ENCODE results near the gene MRPS33. TPM values are rescaled to one million over a fixed set of nuclear protein-coding genes. Genes with fewer than 3 reads are reported as not detected.
"Not testable (repeated sequence)": the region's sequence is repeated elsewhere in the genome, so short reads cannot be mapped to it uniquely, and the experiment has no call there.

MRPS33 gene
- total and polyA plus RNA-seq, 4 donors, result 15.0 to 82.3 (median 36.7) TPM

- Histone ChIP-seq H3K9me3 (ENCODE audit: control insufficient read depth in 4 of 4, low read length in 3 of 4) (no peaks in the 10 kb centered on the region), H3K4me3 (ENCODE audit: low read depth in 1 of 3, low read length in 3 of 3) (no peak overlapping the region), H3K27ac (ENCODE audit: low read depth in 1 of 2, low read length in 2 of 2) (no peak overlapping the region), H3K4me1 (ENCODE audit: control insufficient read depth in 4 of 4, insufficient read depth in 4 of 4, low read length in 3 of 4) (no peaks in the 10 kb centered on the region), H3K27me3 (ENCODE audit: control insufficient read depth in 4 of 4, insufficient read depth in 4 of 4, low read length in 3 of 4) (no peaks in the 10 kb centered on the region), H3K36me3 (ENCODE audit: control insufficient read depth in 4 of 4, insufficient read depth in 3 of 4, low read depth in 1 of 4, low read length in 3 of 4) (no peaks in the 10 kb centered on the region), H3K9ac (ENCODE audit: low read depth in 1 of 2, low read length in 2 of 2) (no peak overlapping the region)
- DNase-seq (ENCODE audit: low spot score), result no peak
- TF ChIP-seq YY1 (IDR thresholded peaks at IDR 0.05), result no peak
- TF ChIP-seq RAD21 (IDR thresholded peaks at IDR 0.05), result peak in 1 of 2 donors; percentile 6
- WGBS, result 56% methylated on average over 5 of the region's 5 CpGs
Observed at GRCh38 chr7:140966561-140967233, 48.1 kb downstream of the MRPS33 start.

GRCh38 chr7:140961117-140961516 is 53.6 kb downstream of the MRPS33 start:
- Histone ChIP-seq H3K27me3 (ENCODE audit: control insufficient read depth in 4 of 4, insufficient read depth in 4 of 4, low read length in 3 of 4) (no peaks in the 10 kb centered on the region), H3K4me1 (ENCODE audit: control insufficient read depth in 4 of 4, insufficient read depth in 4 of 4, low read length in 3 of 4) (no peaks in the 10 kb centered on the region), H3K9me3 (ENCODE audit: control insufficient read depth in 4 of 4, low read length in 3 of 4) (no peaks in the 10 kb centered on the region), H3K9ac (ENCODE audit: low read depth in 1 of 2, low read length in 2 of 2) (no peak overlapping the region), H3K36me3 (ENCODE audit: control insufficient read depth in 4 of 4, insufficient read depth in 3 of 4, low read depth in 1 of 4, low read length in 3 of 4) (no peaks in the 10 kb centered on the region), H3K27ac (ENCODE audit: low read depth in 1 of 2, low read length in 2 of 2) (no peak overlapping the region), H3K4me3 (ENCODE audit: low read depth in 1 of 3, low read length in 3 of 3) (no peak overlapping the region)
- 94% methylated on average over 4 of the region's 4 CpGs for WGBS
- no peak for DNase-seq (ENCODE audit: low spot score)
- no peak for TF ChIP-seq HNF4A (conservative IDR thresholded peaks at IDR 0.05)
- TF ChIP-seq HNF4G (IDR thresholded peaks at IDR 0.05), result no peak
- TF ChIP-seq TAF1 (conservative IDR thresholded peaks at IDR 0.05), result no peak
- no peak for TF ChIP-seq RAD21 (IDR thresholded peaks at IDR 0.05)
- no peak for TF ChIP-seq RXRA (IDR thresholded peaks at IDR 0.05)
- no peak for TF ChIP-seq GABPA (IDR thresholded peaks at IDR 0.05 in 1 of 2, conservative IDR thresholded peaks at IDR 0.05 in 1 of 2)
- no peak for TF ChIP-seq SP1 (IDR thresholded peaks at IDR 0.05)
- TF ChIP-seq MAX (IDR thresholded peaks at IDR 0.05), result no peak
- TF ChIP-seq CTCF (IDR thresholded peaks at IDR 0.05; ENCODE audit: low read depth, low read length, missing input control), result no peak

- H3K27ac ChIP-seq (ENCODE audit: low read depth in 1 of 2, low read length in 2 of 2); H3K9me3 ChIP-seq (ENCODE audit: control insufficient read depth in 4 of 4, low read length in 3 of 4); H3K36me3 ChIP-seq (ENCODE audit: control insufficient read depth in 4 of 4, insufficient read depth in 3 of 4, low read depth in 1 of 4, low read length in 3 of 4); DNase-seq (ENCODE audit: low spot score); H3K9ac ChIP-seq (ENCODE audit: low read depth in 1 of 2, low read length in 2 of 2); H3K4me1 ChIP-seq (ENCODE audit: control insufficient read depth in 4 of 4, insufficient read depth in 4 of 4, low read length in 3 of 4); H3K4me3 ChIP-seq (ENCODE audit: low read depth in 1 of 3, low read length in 3 of 3); H3K27me3 ChIP-seq (ENCODE audit: control insufficient read depth in 4 of 4, insufficient read depth in 4 of 4, low read length in 3 of 4): not testable (repeated sequence)
- WGBS, result 96% methylated on average over 25 of the region's 25 CpGs
Observed at GRCh38 chr7:140956997-140957396, 57.8 kb downstream of the MRPS33 start.

Small RNAs within 50 kb of the gene (small RNA-seq; reads per million reads assigned to genes)
- not detected for gene RNU4-74P

Other genes starting within 250 kb of the MRPS33 start
- gene BRAF, start 90.0 kb downstream of the MRPS33 start, total RNA-seq, result 10 to 100 TPM; 19.9 to 21.9 TPM
- 1 to 10 TPM; 2.6 to 8.0 TPM for gene BRAF, start 90.0 kb downstream of the MRPS33 start, polyA plus RNA-seq
- under 1 TPM; under 0.01 TPM for gene TMEM178B, start 59.1 kb upstream of the MRPS33 start, total RNA-seq
- under 1 TPM in 1 of 2 donors, not detected in 1; 0.02 TPM for gene TMEM178B, start 59.1 kb upstream of the MRPS33 start, polyA plus RNA-seq

Data from liver (tissue), 10 donors.